ENCODE results near the gene PLEKHG3.

Gene PLEKHG3

DNA sequence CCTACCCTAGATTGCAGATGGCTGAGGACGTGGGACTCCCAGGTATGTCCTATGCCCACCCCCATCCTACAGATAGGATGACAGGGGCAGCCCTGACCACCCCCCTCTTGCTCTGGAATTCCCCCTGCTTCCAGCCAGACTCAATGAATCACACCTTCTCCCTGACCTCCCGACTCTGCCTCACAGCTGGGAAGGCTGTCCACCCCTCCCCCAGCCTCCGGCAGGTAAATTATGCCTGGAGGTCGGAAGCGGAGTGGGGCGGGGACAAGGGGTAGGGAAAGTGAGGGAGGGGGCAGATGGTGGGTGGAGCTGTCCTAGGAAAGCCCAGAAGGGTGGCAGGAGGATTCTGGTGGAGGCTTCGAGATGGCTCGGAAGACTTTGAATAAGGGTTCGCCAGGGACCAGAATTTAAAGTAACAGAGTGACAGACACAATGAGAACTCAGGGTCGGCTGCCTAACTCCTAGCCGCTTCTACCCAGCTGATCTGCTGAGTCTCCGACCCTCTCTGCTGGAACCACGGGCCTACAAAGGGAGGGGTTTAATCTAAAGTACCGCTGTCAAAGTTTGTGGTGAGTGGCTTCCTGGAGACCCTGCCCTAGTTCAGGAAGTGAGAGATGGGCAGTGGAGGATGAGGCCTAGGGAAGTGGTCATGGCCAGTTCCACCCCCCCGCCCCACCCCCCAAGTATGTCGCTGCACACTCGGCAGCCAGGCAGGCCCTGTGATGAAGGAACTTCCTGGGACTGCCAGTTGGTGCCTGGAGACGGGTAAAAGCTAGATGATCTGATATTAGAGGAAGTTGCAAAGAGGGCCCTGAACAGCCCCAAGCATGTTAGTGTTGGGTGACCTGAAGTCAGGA, 4.2 kb downstream of the PLEKHG3 start:
- peak; percentile 60 to 63 for DNase-seq

GRCh38 chr14:64709126-64709525, 4.9 kb downstream of the PLEKHG3 start:
- DNase-seq = no peak

DNA sequence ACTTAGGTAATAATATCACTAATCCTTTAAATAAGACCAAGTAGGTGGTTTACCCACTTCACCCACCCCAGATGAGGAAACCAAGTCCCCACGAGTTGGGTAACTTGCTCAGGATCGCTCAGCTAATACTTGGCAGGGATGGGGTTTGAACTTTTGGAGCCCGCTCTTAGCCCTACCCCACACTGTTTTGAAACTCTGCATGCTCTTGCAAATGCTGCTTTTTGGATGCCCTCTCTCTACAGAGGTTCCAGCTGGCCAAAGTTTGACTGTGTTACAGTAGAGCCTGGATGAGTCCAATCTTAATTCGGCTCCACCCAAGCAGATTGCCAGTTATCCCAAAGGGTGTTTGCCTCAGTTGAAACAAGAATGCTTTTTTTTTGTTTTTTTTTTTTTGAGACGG, 6.8 kb downstream of the PLEKHG3 start:
- no peak for DNase-seq

DNA sequence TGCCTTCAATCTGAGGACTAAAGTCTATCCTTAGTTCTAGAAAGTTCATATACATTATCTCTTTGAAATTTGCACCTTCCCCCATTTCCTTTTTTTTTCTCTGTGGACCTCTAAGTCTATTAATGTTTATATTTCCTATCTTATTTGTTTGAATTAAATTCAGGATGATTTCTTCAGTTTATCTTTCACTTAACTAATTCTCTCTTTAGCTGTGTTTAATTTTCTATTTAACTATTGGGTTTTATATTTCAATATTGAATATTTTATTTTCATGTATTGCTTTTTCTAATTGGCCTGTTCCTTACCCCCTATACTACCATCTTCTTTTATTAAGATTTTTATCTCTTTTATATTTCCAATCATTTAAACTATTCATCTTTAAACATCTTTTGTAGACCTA, 9.5 kb downstream of the PLEKHG3 start:
- DNase-seq = no peak

GRCh38 chr14:64714432-64715025, 10.3 kb downstream of the PLEKHG3 start:
- no peak for DNase-seq

DNA sequence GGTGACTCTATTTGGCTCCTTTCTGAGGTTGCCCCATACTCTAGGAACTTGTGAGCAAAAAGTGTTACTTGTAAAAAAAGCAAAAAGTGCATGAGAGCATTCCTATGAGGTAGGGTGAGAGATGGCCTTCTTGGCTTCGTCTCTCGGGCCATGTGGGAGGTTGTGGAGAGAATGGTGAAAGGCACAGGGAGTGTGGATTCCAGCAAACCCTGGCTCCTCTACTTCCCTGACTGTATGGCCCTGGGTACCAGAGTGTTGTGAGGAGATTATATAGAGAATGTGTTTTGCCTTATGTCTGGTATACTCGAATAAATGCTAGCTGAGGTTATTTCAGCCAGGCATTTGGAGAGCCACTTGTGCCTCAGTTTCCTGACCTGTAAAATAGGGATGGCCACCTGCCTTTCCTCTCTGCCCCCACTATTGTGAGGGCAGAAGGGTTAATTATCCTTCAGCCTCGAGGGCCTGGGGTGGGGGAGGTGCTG, 11.0 kb downstream of the PLEKHG3 start:
- no peak for DNase-seq

DNA sequence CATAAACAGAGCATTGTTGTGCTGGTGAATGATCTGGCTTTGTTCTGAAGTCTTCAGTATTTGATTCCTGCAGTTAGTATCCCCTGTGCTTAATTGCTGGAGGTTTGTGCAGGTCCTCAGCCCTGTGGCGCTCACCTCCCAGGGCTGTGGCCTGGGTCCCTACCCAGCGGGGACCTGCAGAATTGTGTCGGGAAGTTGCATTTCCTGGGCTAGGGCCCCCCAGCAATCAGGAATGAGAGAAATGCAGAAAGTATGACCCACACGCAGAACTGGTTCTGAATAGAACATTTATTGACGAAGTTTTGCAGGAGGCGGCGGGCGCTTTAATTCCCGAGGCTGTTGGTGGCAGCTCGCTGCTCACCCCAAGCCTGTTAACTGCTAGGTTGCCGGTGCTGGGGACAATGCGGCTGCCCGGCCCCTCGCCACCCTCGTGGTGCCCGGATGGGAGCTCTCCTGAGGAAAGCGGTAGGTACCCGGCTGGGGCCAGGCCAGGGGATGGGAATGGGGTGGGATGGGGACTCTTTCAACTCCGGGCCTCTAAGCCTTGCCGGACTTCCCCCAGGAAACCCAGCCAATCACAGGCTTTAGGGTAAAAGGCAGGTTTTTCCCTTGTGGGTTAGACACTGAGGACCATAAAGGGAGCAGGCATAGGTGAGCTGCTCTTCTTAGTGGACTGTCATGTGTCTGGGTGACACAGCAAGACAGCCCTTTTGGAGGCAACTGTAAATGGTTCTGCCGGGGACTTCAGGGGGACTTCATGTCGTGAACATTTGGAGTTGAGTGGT, 11.6 kb downstream of the PLEKHG3 start:
- no peak for DNase-seq

DNA sequence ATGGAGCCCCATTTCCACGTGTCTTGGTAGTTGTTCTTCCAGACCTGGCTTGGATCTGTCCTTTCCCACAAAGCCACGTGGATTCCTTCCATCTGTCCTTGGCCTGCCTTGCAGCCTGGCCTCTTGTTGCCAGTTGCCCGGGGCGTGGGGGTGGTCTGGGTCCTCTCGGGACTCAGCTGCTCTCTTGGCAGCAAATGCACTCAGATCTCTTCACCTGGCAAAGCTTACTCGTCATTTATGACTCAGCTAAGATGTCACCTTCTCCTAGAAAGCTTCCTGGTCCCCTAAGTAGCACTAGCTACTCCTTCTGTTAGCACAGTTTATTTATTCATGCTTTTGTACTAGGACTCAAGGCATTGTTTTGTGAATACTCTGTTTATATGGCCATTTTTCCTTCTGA, 13.6 kb downstream of the PLEKHG3 start:
- DNase-seq = no peak

- DNase-seq = no peak
Observed at GRCh38 chr14:64718762-64719161, 14.5 kb downstream of the PLEKHG3 start.

- DNase-seq = no peak
Observed at GRCh38 chr14:64719601-64720000, 15.4 kb downstream of the PLEKHG3 start.

DNA sequence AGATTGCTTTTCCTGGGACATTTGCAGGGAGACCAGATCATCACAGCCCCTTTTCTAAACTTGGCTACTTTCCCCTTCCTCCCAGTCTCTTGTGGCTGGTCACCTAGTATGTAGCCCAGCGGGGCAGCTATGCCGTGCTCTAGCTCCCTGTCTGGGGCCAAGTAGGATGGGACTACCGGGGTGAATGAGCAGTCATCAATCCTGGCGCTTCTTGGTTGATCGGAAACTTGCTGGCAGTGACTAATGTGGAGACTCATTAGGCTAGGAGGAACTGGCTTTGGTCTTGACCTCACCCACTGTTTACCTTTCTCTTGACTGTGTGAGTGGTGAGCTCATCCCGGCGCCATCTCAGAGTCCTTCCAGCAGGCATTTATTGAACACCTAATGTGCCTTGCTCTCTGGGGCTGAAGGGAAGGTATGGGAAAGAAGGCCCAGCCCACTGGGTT, 15.9 kb downstream of the PLEKHG3 start:
- peak; percentile 11 to 40 for DNase-seq

DNA sequence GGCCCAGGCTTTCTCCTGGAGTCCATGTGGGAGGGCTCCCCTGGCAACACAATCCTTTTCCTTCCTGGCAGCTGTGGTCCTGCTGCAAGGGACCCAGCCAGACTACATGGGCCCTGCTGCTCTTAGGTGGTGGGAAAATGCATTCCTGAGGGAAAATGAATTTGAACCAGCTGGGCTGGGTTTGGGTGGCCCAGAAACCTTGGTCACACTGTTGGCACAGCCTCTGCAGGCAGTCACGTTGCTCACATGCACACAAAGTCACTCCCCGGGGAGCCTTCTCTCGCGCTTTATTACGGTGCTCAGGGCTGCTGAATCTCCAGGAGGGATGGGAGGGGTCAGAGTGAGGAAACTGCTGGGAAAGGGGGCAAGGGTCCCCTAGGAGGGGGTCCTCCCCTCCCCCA, 17.2 kb downstream of the PLEKHG3 start:
- no peak for DNase-seq

- no peak for DNase-seq
Observed at GRCh38 chr14:64721899-64722298, 17.7 kb downstream of the PLEKHG3 start.

DNA sequence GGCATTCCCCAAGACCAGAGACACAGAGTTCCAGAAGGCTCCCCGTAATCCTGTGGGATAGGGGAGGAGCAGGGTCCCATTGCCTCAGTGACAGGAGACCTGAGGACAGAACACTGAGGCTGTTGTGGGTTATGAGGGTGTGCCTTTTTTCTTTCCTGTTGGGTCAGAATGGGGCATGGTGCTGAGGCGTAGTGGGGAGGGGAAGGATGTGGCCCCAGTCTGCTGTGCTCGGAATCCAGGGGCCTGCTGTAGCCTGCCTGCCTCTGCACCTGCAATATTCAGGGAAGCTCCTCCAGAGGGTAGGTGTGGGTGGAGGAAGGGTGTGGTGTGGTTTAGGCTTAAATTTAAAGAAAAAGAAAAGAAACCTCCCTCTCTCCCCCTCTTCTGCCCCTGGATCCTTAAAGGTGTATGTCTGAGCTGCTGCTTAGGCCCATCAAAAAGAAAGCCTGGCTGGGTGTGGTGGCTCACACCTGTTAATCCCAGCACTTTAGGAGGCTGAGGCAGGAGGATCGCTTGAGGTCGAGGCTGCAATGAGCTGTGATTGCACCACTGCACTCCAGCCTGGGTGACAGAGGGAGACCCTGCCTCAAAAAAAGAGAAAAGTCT, 18.7 kb downstream of the PLEKHG3 start:
- no peak for DNase-seq

- no peak for DNase-seq
Observed at GRCh38 chr14:64723691-64724577, 19.7 kb downstream of the PLEKHG3 start.

DNA sequence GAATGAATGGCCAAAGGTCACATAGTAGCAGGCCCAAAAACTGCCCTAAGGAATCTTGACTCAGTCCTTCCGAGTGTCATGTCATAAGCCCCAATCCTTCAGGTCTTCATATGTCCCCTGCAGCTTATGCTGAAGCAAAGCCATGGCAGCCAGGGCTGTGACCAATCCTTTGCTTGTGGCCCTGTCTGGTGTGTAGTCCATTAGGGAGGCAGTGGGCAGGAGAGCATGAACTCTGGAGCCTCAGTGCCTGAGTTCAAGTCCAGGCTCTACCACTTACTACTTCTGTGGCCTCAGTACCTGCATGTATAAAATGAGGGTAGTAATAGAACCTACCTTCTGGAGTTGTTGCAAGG, 20.3 kb downstream of the PLEKHG3 start:
- no peak for DNase-seq

- DNase-seq = no peak
Observed at GRCh38 chr14:64725261-64725815, 21.1 kb downstream of the PLEKHG3 start.

- no peak for DNase-seq
Observed at GRCh38 chr14:64725879-64726584, 21.8 kb downstream of the PLEKHG3 start.

GRCh38 chr14:64726585-64726890, 22.3 kb downstream of the PLEKHG3 start:
- no peak for DNase-seq

GRCh38 chr14:64727551-64728071, 23.4 kb downstream of the PLEKHG3 start:
- no peak for DNase-seq

GRCh38 chr14:64728106-64728505, 23.9 kb downstream of the PLEKHG3 start:
- DNase-seq = no peak

Measured in inflammatory macrophage treated with lipopolysaccharide for 1 hour (primary cell).